Raji (cell line): ENCODE data around the gene SLC38A8.

ENCODE experiments used
- POLR2A ChIP-seq: IDR thresholded peaks from 2 replicates; pipeline ENCODE4 v1.6.1; 2011; ENCODE audit warnings: low read depth, low read length, control low read depth; ENCODE audit not compliant: insufficient read depth

The SLC38A8 gene

GRCh38 chr16:84033251-84034195 is 9.1 kb downstream of the SLC38A8 start:
- no peak for TF ChIP-seq POLR2A

DNA sequence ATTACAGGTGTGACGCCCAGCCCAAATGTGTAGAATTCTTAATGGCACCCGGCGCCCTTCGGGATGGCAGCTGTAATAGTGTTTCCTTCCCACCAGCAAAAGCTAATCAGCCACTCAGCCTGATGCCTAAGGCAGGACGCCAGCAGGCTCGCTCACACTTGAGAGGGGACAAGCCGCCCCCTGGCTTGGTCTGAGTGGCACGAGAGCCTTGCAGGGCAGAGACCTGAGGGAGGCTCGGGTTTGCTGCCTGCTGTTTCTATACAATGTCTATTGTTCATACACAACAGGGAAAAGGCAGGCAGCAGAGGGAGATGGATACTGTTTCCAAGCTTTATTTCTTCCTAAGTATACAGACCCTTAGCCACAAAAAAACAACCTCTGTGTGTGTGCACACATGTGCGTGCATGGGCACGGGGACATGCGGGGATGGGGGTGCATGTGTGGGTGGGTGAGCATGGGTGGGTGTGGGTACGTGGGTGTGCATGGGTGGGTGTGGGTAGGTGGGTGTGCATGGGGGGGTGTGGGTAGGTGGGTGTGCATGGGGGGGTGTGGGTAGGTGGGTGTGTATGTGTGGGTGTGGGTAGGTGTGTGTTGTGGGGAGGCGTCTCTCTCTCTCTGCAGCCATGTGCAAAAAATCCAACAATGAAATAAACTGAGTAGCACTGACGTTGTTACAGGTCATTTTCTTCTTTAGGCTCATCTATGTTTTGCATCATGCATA is 10.0 kb downstream of the SLC38A8 start:
- TF ChIP-seq POLR2A: no peak

GRCh38 chr16:84031556-84031955 is 11.0 kb downstream of the SLC38A8 start:
- no peak for TF ChIP-seq POLR2A

DNA sequence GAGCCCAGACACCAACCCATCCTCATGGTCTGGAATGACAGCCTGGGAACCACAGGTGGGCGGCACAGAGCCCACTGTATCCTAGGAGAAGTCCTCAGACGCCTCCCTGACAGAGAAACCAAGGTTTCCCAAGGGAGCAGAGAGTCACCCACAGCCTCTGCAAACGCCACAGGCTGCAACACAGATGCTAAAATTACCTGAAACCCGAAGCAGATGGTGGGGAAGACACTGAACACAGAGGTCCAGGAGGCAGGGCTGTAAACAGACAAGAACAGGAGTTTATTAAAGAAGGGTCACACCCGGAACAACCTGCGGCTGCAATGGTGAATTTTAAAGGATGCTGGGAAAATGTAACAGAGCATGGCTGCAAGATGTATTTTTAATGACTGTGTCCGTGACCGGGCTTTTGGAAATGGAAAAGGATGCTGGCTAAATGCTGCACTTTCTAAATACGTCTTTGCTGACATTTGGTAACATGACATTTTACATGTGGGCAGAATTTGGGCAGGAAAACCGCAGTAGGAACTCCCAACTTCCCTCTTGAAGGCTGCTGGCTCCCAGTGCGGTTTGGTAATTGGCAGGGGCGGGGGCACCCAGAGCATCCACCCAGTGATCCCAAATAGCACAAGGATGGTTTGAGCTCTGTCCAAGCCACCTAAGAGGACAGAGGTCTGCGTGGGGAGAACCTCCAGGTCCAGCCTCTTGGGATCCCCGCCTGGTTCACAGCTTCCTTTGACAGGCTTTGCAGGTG is 13.1 kb downstream of the SLC38A8 start:
- TF ChIP-seq POLR2A: no peak

GRCh38 chr16:84027625-84028024 is 15.0 kb downstream of the SLC38A8 start:
- no peak for TF ChIP-seq POLR2A

DNA sequence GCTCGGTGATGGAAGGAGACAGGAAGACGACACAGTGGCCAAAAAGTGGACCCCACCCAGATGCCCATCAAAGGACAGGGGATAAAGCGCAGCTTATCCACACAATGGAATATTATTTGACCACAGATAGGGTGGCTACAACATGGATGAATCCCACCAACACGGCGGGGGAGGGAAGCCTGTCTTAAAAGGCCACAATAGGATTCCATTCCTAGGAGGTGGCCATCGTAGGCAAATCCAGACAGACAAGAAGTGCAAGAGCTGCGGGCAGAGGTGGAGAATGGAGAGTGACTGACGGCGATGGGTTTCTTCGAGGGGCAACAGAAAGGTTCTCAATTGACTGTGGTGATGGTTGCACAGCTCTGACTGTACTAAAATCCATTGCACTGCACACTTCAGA is 16.0 kb downstream of the SLC38A8 start:
- no peak for TF ChIP-seq POLR2A

DNA sequence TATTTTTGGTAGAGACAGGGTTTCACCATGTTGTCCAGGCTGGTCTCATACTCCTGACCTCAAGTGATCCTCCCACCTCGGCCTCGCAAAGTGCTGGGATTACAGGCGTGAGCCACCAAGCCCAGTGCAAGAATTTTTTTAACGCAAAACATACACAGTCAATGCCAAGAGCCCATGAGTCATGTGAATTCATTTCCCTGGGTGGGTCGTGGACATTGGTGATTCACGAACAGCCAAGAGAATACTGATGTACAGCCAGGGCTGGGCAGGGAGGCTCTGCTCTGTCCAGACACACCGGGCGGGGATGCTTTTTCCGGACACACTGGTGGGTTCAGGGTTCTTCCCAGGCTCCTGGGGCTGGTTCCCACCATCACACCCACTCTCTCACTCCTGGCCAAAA is 17.7 kb downstream of the SLC38A8 start:
- TF ChIP-seq POLR2A: no peak

GRCh38 chr16:84022644-84023043 is 20.0 kb downstream of the SLC38A8 start:
- TF ChIP-seq POLR2A: no peak

- TF ChIP-seq POLR2A: no peak
Observed at GRCh38 chr16:84021488-84021887, 21.1 kb downstream of the SLC38A8 start.

DNA sequence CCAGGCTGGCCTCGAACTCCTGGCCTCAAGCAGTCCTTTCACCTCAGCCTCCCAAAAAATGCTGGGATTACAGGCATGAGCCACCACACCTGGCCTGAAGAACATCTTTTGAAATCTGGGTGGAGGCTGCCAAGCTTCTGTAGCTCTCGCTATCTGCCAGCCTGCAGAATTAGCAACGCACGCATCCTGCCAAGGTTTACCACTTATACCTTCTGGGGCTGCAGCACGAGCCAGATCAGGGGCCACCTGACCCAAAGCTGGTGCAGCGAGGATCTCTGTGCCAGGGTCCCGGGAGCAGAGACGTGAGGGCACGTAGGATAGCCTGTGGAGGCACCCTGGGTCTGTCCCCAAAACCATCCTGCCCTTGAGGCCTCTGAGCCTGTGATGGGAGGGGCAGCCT is 22.2 kb downstream of the SLC38A8 start:
- no peak for TF ChIP-seq POLR2A

DNA sequence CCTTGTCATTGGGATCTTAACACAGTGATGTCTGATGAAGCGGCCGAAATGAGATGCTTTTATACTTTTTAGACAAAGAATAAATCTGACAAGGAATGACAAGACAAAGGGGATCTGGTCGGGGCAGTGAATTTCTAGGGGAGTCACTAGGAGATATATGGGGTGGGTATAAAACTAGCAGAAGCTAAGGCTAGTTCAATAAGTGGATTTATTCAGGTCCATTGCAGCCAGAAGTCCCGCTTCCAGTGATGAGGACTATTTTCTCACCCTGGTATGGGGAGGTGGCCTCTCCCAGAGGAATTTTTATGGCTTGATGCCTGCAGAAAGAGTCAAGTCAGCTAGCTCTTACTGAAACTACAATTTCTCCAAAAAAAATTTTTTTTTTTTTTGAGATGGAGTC is 23.9 kb downstream of the SLC38A8 start:
- no peak for TF ChIP-seq POLR2A

GRCh38 chr16:84016477-84016876 is 26.1 kb downstream of the SLC38A8 start:
- TF ChIP-seq POLR2A: no peak

DNA sequence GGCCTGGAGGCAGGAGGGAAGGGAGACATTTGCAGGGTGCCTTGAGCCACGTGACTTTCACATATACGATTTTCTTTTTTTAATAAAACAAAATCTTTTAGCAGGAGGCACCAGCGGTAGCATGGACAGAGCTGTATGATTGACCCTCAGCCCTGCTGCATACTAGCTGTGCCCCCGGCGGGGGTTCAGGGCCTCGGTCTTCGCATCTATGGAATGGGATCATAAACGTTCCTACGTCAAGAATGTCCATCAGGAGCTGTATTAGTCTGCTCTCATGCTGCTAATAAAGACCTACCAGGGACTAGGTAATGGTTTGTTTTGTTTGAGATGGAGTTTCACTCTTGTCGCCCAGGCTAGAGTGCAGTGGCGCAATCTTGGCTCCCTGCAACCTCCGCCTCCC is 27.2 kb downstream of the SLC38A8 start:
- no peak for TF ChIP-seq POLR2A

DNA sequence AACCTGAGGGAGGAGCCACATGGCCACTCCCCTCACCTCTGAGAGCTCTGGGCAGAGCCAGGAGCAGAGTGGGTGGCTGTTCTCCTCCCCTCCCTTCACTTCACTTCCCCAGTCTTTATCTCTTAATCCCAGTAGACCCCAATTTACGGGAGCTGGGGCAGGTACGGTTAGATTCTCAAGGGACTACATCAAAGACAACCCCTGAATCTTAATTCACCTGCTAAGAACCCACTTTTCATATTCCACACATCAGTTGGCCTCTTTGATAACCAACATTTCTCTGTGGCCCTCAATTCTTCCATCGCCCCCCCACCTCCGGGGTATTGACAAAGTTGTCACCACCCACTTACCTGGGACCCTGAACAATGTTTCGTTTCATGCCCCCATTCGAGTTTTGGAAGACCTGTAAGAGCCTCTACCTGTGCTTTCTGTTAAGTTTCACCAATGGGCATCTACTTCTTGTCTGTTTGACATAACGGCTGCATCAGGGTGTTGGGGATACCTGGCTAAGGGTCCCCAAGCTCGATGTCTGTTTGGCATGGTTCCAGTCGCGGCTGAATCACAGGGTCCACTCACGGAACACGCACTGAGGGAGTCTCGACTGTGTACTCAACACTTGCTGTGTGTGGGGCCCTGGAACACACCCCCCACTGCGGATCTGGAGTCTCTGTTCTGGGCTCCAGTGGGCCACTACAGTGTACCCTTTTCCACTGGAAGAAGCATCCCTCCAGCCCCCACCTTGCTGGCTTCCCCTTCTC is 27.8 kb downstream of the SLC38A8 start:
- TF ChIP-seq POLR2A: no peak
